ENCODE results near the gene ECEL1.

The ECEL1 gene

GRCh38 chr2:232449964-232450363, 37.7 kb downstream of the ECEL1 start:
- no peaks in the 10 kb centered on the region for H3K79me2 ChIP-seq (ENCODE audit: insufficient read depth, low read depth)
- H3K4me1 ChIP-seq (ENCODE audit: low read depth, poor library complexity, severe bottlenecking): no peaks in the 10 kb centered on the region
- H3K9ac ChIP-seq: no peak overlapping the region
- no peak overlapping the region for H2AFZ ChIP-seq (ENCODE audit: low read depth)
- H3K4me3 ChIP-seq (IDR thresholded peaks at IDR 0.05; ENCODE audit: insufficient read depth, low read depth, low read length): no peak overlapping the region
- no peaks in the 10 kb centered on the region for H3K36me3 ChIP-seq (ENCODE audit: insufficient read depth)
- H3K27ac ChIP-seq: no peak overlapping the region
- TF ChIP-seq CTCF (conservative IDR thresholded peaks at IDR 0.05; ENCODE audit: low read depth, low read length): no peak
- no peak overlapping the region for H3K4me2 ChIP-seq
- 0 out of 2 replicates have a peak, but pooled peaks cover 2% of the 10 kb centered on the region for H3K27me3 ChIP-seq (ENCODE audit: insufficient read depth, low read depth)
- H4K20me1 ChIP-seq (ENCODE audit: insufficient read depth): no peaks in the 10 kb centered on the region

GRCh38 chr2:232448304-232448690, 39.3 kb downstream of the ECEL1 start:
- Histone ChIP-seq H3K9ac (no peak overlapping the region), H2AFZ (ENCODE audit: low read depth) (no peak overlapping the region), H3K36me3 (ENCODE audit: insufficient read depth) (no peaks in the 10 kb centered on the region), H3K27ac (no peak overlapping the region), H3K4me2 (no peak overlapping the region), H4K20me1 (ENCODE audit: insufficient read depth) (no peaks in the 10 kb centered on the region), H3K27me3 (ENCODE audit: insufficient read depth, low read depth) (0 out of 2 replicates have a peak, but pooled peaks cover 1% of the 10 kb centered on the region), H3K4me3 (IDR thresholded peaks at IDR 0.05; ENCODE audit: insufficient read depth, low read depth, low read length) (no peak overlapping the region), H3K79me2 (ENCODE audit: insufficient read depth, low read depth) (no peaks in the 10 kb centered on the region), H3K4me1 (ENCODE audit: low read depth, poor library complexity, severe bottlenecking) (no peaks in the 10 kb centered on the region)
- TF ChIP-seq CTCF (conservative IDR thresholded peaks at IDR 0.05; ENCODE audit: low read depth, low read length): no peak

DNA sequence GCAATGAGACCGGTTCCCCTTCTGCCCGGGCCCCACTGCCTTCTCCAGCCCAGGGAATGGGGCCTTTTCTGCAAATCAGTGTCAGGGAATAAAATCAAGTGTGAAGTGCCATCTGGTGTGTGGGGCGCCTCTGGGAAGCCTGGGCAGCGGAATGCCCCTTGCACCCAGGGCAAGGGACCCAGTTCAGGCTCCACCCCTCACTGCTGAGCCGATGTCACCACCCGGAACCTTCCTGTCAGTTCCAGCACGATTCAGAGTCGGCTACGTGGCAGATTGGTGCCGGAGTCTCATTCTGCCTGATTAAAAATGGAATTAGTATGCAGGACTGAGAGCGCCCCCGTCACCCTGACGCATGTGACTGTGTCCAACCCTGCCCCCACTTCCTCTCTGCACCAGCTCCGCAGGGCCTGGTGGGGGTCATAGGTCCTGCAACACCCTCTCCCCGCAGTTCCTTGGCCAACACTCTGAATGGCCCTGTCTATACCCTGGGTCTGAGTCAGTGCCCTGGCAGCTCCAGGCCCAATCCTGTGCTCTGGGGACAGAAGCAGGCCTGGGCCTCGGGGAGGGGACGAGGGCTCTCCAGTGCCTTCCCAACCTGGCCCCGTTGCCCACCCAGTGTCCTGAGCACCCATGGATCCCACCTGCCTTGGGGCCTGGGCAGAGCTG, 39.9 kb downstream of the ECEL1 start:
- Histone ChIP-seq H3K9ac (no peak overlapping the region), H3K36me3 (ENCODE audit: insufficient read depth) (no peaks in the 10 kb centered on the region), H2AFZ (ENCODE audit: low read depth) (no peak overlapping the region; the same call in 1 of the 2 replicates), H3K4me2 (no peak overlapping the region), H3K4me3 (IDR thresholded peaks at IDR 0.05; ENCODE audit: insufficient read depth, low read depth, low read length) (no peak overlapping the region), H4K20me1 (ENCODE audit: insufficient read depth) (no peaks in the 10 kb centered on the region), H3K27me3 (ENCODE audit: insufficient read depth, low read depth) (no peaks in the 10 kb centered on the region), H3K4me1 (ENCODE audit: low read depth, poor library complexity, severe bottlenecking) (no peaks in the 10 kb centered on the region), H3K79me2 (ENCODE audit: insufficient read depth, low read depth) (no peaks in the 10 kb centered on the region), H3K27ac (no peak overlapping the region)
- no peak for TF ChIP-seq CTCF (conservative IDR thresholded peaks at IDR 0.05; ENCODE audit: low read depth, low read length)

DNA sequence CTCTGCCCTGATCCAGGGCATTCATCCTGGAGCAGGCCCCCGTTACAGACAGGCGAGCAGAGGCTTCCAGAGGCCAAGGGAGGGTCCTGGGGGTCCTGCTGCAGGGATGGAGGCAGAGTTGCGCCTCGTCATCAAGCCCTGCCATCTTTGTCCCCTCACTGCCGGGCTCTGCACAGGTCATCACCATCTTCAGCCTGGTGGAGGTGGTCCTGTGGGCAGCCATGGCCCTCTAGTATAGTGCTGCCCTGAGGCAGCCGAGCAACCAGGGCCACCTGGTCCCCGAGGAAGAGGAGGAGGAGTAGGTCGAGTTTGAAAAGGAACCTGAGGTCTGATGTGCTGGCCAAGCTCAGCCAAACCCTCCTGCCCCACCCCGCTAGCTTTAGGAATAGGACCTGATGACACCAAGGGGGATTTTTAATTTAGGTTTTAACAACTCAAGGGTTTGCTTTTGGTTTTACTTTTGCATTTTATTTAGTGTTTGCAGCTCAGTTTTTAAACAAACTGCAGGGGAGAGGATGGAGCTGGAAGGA, 40.5 kb downstream of the ECEL1 start:
- Histone ChIP-seq H3K4me2 (no peak overlapping the region), H3K4me1 (ENCODE audit: low read depth, poor library complexity, severe bottlenecking) (no peaks in the 10 kb centered on the region), H3K36me3 (ENCODE audit: insufficient read depth) (no peaks in the 10 kb centered on the region), H4K20me1 (ENCODE audit: insufficient read depth) (no peaks in the 10 kb centered on the region), H3K79me2 (ENCODE audit: insufficient read depth, low read depth) (no peaks in the 10 kb centered on the region), H3K27me3 (ENCODE audit: insufficient read depth, low read depth) (no peaks in the 10 kb centered on the region), H3K27ac (no peak overlapping the region), H3K4me3 (IDR thresholded peaks at IDR 0.05; ENCODE audit: insufficient read depth, low read depth, low read length) (no peak overlapping the region), H3K9ac (no peak overlapping the region), H2AFZ (ENCODE audit: low read depth) (no peak overlapping the region; the same call in 1 of the 2 replicates)
- TF ChIP-seq CTCF (conservative IDR thresholded peaks at IDR 0.05; ENCODE audit: low read depth, low read length): no peak

All from KMS-11 (cell line).